Amniotic stem cell (primary cell): ENCODE results near the gene GOLGA6C.
"Not testable (repeated sequence)": the region's sequence is repeated elsewhere in the genome, so short reads cannot be mapped to it uniquely, and the experiment has no call there.

ENCODE experiments used
- DNase-seq: peaks from one replicate; lab custom pipeline; 2025; lab: John Stamatoyannopoulos, UW

The GOLGA6C gene

DNA sequence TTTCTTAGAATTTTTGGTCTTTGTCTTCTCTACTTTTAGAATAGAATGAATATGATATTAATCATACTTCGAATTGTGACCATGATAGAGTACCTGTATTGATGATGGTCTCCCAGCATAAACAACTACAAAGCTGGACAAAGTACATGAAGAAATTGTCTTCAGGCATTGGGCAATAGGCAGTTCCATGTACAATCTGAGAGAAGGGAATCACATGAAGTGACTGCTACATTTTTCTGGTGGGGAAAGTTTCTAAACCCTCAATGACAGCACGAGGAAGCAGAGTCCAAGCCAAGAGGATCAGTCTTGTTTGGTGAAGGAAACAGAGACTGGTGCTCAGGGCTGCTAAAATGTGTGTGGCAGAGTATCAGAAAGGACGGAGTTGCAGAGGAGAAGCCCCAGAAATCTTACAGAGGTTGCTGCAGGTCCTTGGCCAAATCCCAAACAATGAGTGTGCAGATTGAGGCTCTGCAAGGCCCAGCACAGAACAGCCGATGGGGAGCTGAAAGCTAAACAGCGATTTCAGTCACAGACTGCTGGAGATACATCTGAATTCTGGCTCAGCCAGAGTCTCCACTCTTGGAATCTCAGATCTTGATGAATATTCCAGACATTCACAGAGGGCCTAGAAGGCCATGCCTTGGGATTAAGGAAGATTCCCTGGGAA, 61.2 kb downstream of the GOLGA6C start:
- DNase-seq, result not testable (repeated sequence)
